ENCODE data around the gene PITPNC1.

- TF ChIP-seq CTCF (IDR thresholded peaks at IDR 0.05; ENCODE audit: poor library complexity, severe bottlenecking) (no peak), MXI1 (conservative IDR thresholded peaks at IDR 0.05; ENCODE audit: poor library complexity, severe bottlenecking) (no peak)
- TF ChIP-seq, protein P1, sequence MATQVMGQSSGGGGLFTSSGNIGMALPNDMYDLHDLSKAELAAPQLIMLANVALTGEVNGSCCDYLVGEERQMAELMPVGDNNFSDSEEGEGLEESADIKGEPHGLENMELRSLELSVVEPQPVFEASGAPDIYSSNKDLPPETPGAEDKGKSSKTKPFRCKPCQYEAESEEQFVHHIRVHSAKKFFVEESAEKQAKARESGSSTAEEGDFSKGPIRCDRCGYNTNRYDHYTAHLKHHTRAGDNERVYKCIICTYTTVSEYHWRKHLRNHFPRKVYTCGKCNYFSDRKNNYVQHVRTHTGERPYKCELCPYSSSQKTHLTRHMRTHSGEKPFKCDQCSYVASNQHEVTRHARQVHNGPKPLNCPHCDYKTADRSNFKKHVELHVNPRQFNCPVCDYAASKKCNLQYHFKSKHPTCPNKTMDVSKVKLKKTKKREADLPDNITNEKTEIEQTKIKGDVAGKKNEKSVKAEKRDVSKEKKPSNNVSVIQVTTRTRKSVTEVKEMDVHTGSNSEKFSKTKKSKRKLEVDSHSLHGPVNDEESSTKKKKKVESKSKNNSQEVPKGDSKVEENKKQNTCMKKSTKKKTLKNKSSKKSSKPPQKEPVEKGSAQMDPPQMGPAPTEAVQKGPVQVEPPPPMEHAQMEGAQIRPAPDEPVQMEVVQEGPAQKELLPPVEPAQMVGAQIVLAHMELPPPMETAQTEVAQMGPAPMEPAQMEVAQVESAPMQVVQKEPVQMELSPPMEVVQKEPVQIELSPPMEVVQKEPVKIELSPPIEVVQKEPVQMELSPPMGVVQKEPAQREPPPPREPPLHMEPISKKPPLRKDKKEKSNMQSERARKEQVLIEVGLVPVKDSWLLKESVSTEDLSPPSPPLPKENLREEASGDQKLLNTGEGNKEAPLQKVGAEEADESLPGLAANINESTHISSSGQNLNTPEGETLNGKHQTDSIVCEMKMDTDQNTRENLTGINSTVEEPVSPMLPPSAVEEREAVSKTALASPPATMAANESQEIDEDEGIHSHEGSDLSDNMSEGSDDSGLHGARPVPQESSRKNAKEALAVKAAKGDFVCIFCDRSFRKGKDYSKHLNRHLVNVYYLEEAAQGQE (IDR thresholded peaks at IDR 0.05; ENCODE audit: borderline replicate concordance): no peak
These were observed 104.7 kb downstream of the PITPNC1 start for GRCh38 chr17:67481808-67482207.

Data from neural cell (in vitro differentiated cells).